T-cell (primary cell): ENCODE measurements around the gene CCDC61. TPM values are rescaled to one million over a fixed set of nuclear protein-coding genes. Genes with fewer than 3 reads are reported as not detected.

Source experiments
- ATAC-seq, 4 experiments: fragments of 200-7000 bp in 3 of 4; fragments of 150-1000 bp in 1 of 4; cut with Tn5 transposase; replicated peaks in 1 of 4; 1 replicate in 3 of 4; 2 replicates in 1 of 4; pipeline ENCODE4 v1.10.0; 2021; ENCODE audit warnings: moderate library complexity in 3 of 4, mild to moderate bottlenecking in 2 of 4, moderate number of reproducible peaks in 1 of 4
- CTCF ChIA-PET, 2 donors: fragments of 300-600 bp; sonication (Branson Sonifier 250); formaldehyde crosslinking; loops; one replicate each; lab custom pipeline; 2022; ENCODE audit warnings: antibody characterized with exemption in 2 of 2; lab: Charles Lee
- POLR2A ChIA-PET, 2 donors: fragments of 300-600 bp; sonication (Branson Sonifier 250); formaldehyde crosslinking; loops; one replicate each; lab custom pipeline; 2022; ENCODE audit warnings: antibody characterized with exemption in 2 of 2; lab: Charles Lee
- DNase-seq, 35 experiments: peaks; one replicate each; pipeline versions ENCODE4 v3.0.0 to v3.0.0-alpha.2; 2013 to 2023
- H3K27ac ChIP-seq: one replicate; pipeline ENCODE4 v1.5.1; 2013; ENCODE audit warnings: low read length
- H3K27me3 ChIP-seq, 2 experiments: replicated peaks in 1 of 2; 1 replicate in 1 of 2; 2 replicates in 1 of 2; pipeline versions ENCODE4 v1.6.1 to v1.7.0; 2013; ENCODE audit warnings: low read length in 1 of 2, mixed read lengths in 1 of 2; ENCODE audit not compliant: control insufficient read depth in 2 of 2, insufficient read depth in 2 of 2; ENCODE audit errors: extremely low read depth in 1 of 2
- H3K36me3 ChIP-seq, 2 donors: 1 replicate in 1 of 2; 2 replicates in 1 of 2; pipeline versions ENCODE4 v1.6.1 to v1.7.0; 2013; ENCODE audit warnings: low read length in 1 of 2; ENCODE audit not compliant: control insufficient read depth in 2 of 2, insufficient read depth in 1 of 2; ENCODE audit errors: extremely low read depth in 1 of 2
- H3K4me1 ChIP-seq, 2 experiments: 1 replicate in 1 of 2; 2 replicates in 1 of 2; pipeline versions ENCODE4 v1.6.1 to v1.7.0; 2013; ENCODE audit warnings: low read length in 2 of 2, mixed read lengths in 1 of 2; ENCODE audit not compliant: insufficient read depth in 2 of 2, control insufficient read depth in 1 of 2; ENCODE audit errors: extremely low read depth in 1 of 2
- H3K4me3 ChIP-seq, 2 donors: 1 replicate in 1 of 2; 2 replicates in 1 of 2; pipeline versions ENCODE4 v1.5.1 to v1.7.0; 2013; ENCODE audit warnings: mild to moderate bottlenecking in 2 of 2, low read length in 1 of 2, moderate library complexity in 1 of 2; ENCODE audit not compliant: control insufficient read depth in 1 of 2; ENCODE audit errors: extremely low read depth in 1 of 2
- H3K9me3 ChIP-seq: 2 replicates; pipeline ENCODE4 v1.7.0; 2013
- H3K27ac Mint-ChIP-seq, 2 donors: one replicate each; pipeline ENCODE4 v1.8.0; 2020 to 2021; ENCODE audit warnings: mild to moderate bottlenecking in 2 of 2, mixed read lengths in 2 of 2
- H3K27me3 Mint-ChIP-seq, 2 donors: one replicate each; pipeline ENCODE4 v1.8.0; 2021 to 2022; ENCODE audit warnings: mixed read lengths in 2 of 2
- H3K36me3 Mint-ChIP-seq: one replicate; pipeline ENCODE4 v1.8.0; 2021; ENCODE audit warnings: mixed read lengths
- H3K4me1 Mint-ChIP-seq, 3 donors: one replicate each; pipeline ENCODE4 v1.8.0; 2020 to 2022; ENCODE audit warnings: mixed read lengths in 3 of 3, mild to moderate bottlenecking in 1 of 3
- H3K4me3 Mint-ChIP-seq, 3 donors: one replicate each; pipeline ENCODE4 v1.8.0; 2020 to 2022; ENCODE audit warnings: mild to moderate bottlenecking in 3 of 3, mixed read lengths in 3 of 3, moderate library complexity in 3 of 3
- H3K9me3 Mint-ChIP-seq, 3 donors: one replicate each; pipeline ENCODE4 v1.8.0; 2020 to 2022; ENCODE audit warnings: mixed read lengths in 3 of 3
- WGBS: methylation state at CpG from one replicate; pipeline ENCODE4 v1.1.5; 2013; ENCODE audit warnings: missing lambda C conversion rate; ENCODE audit not compliant: insufficient coverage; 5-methylcytosine and 5-hydroxymethylcytosine counted together
- total RNA-seq, 35 experiments: library from RNA in 6 of 35; stranded (reverse) in 6 of 35; fragments of 120-200 nt in 1 of 35; gene quantifications; one replicate each; pipeline versions ENCODE4 v1.2.1 to v1.2.4 and lab custom pipeline; 2013 to 2026

CCDC61 gene
- total RNA-seq, 5 donors from 2014 or later (not counting 1 experiment from before 2014, with no cell fraction given): 18.3 to 42.9 (median 39.4) TPM

GRCh38 chr19:45954156-45954555, 41.1 kb upstream of the CCDC61 start:
- H3K9me3 Mint-ChIP-seq: peaks cover 0 to 6% (median 0%) of the 10 kb centered on the region in 3 donors
- no peak overlapping the region for H3K4me3 Mint-ChIP-seq
- H3K27me3 Mint-ChIP-seq: peaks cover 39 to 49% of the 10 kb centered on the region in 2 donors
- POLR2A ChIA-PET: no interaction called here
- Histone ChIP-seq H3K9me3 (no peaks in the 10 kb centered on the region), H3K4me3 (no peak overlapping the region), H3K36me3 (no peaks in the 10 kb centered on the region), H3K4me1 (peaks cover 2 to 10% of the 10 kb centered on the region in 2 experiments), H3K27me3 (peaks cover 3 to 64% of the 10 kb centered on the region in 2 experiments), H3K27ac (no peak overlapping the region)
- WGBS: 41% methylated on average over 6 of the region's 9 CpGs
- peaks cover 7 to 12% (median 11%) of the 10 kb centered on the region in 3 donors for H3K4me1 Mint-ChIP-seq
- H3K27ac Mint-ChIP-seq: no peak overlapping the region
- H3K36me3 Mint-ChIP-seq: no peaks in the 10 kb centered on the region
- CTCF ChIA-PET: interaction anchor here in 1 of 2 donors (0.7 kb wide), 1 partner anchor 254 kb away, joined by 7 read pairs; no protein-coding TSS in a partner anchor
- ATAC-seq (no peak), DNase-seq (no peak)

- WGBS: 49% methylated on average over 5 of the region's 13 CpGs
- Histone ChIP-seq H3K36me3 (no peaks in the 10 kb centered on the region), H3K27me3 (peaks cover 5 to 73% of the 10 kb centered on the region in 2 experiments), H3K9me3 (no peaks in the 10 kb centered on the region), H3K4me3 (no peak overlapping the region), H3K27ac (no peak overlapping the region), H3K4me1 (peaks cover 2 to 10% of the 10 kb centered on the region in 2 experiments)
- H3K9me3 Mint-ChIP-seq: peaks cover 0 to 6% (median 0%) of the 10 kb centered on the region in 3 donors
- no peak for ATAC-seq
- ChIA-PET CTCF (interaction anchor here (0.6 to 0.7 kb wide), 2 partner anchors 36 to 481 kb away, joined by 3 read pairs; no protein-coding TSS in a partner anchor), POLR2A (no interaction called here)
- H3K4me3 Mint-ChIP-seq: no peak overlapping the region
- peaks cover 48 to 53% of the 10 kb centered on the region in 2 donors for H3K27me3 Mint-ChIP-seq
- H3K27ac Mint-ChIP-seq: no peak overlapping the region
- no peaks in the 10 kb centered on the region for H3K36me3 Mint-ChIP-seq
- DNase-seq: no peak
- H3K4me1 Mint-ChIP-seq: peaks cover 11 to 14% (median 12%) of the 10 kb centered on the region in 3 donors
Observed at GRCh38 chr19:45955905-45956608, 39.2 kb upstream of the CCDC61 start.

- Mint-ChIP-seq H3K9me3 (peaks cover 0 to 4% (median 0%) of the 10 kb centered on the region in 3 donors), H3K4me3 (no peak overlapping the region), H3K36me3 (no peaks in the 10 kb centered on the region), H3K27me3 (peaks cover 60 to 63% of the 10 kb centered on the region in 2 donors), H3K4me1 (peaks cover under 1 to 8% (median 1%) of the 10 kb centered on the region in 3 donors), H3K27ac (peak overlapping the region in 1 of 2 donors; percentile 41)
- H3K9me3 ChIP-seq: no peaks in the 10 kb centered on the region
- H3K27ac ChIP-seq: no peak overlapping the region
- DNase-seq (no peak), ATAC-seq (no peak)
- WGBS: 83% methylated on average over 5 of the region's 6 CpGs
- no peak overlapping the region for H3K4me3 ChIP-seq
- ChIA-PET CTCF (no interaction called here), POLR2A (no interaction called here)
- no peaks in the 10 kb centered on the region for H3K4me1 ChIP-seq
- H3K27me3 ChIP-seq: peaks cover 5 to 69% of the 10 kb centered on the region in 2 experiments
- no peaks in the 10 kb centered on the region for H3K36me3 ChIP-seq
Observed at GRCh38 chr19:45958320-45958719, 36.9 kb upstream of the CCDC61 start.

- Mint-ChIP-seq H3K9me3 (peaks cover 0 to 3% (median 0%) of the 10 kb centered on the region in 3 donors), H3K27me3 (peaks cover 62% of the 10 kb centered on the region in 2 donors), H3K4me1 (peaks cover 0 to 7% (median 0%) of the 10 kb centered on the region in 3 donors), H3K27ac (no peak overlapping the region), H3K4me3 (no peak overlapping the region), H3K36me3 (no peaks in the 10 kb centered on the region)
- ATAC-seq (no peak), DNase-seq (no peak)
- Histone ChIP-seq H3K9me3 (no peaks in the 10 kb centered on the region), H3K4me1 (no peaks in the 10 kb centered on the region), H3K4me3 (no peak overlapping the region), H3K27ac (no peak overlapping the region), H3K27me3 (peaks cover 5 to 68% of the 10 kb centered on the region in 2 experiments), H3K36me3 (no peaks in the 10 kb centered on the region)
- 61% methylated on average over 11 of the region's 12 CpGs for WGBS
- ChIA-PET CTCF (no interaction called here), POLR2A (no interaction called here)
Observed at GRCh38 chr19:45958769-45959516, 36.3 kb upstream of the CCDC61 start.

GRCh38 chr19:45959517-45960025, 35.7 kb upstream of the CCDC61 start:
- CTCF ChIA-PET: no interaction called here
- Mint-ChIP-seq H3K9me3 (peaks cover 0 to 3% (median 0%) of the 10 kb centered on the region in 3 donors), H3K4me3 (no peak overlapping the region), H3K4me1 (peaks cover 0 to 7% (median 0%) of the 10 kb centered on the region in 3 donors), H3K27me3 (peaks cover 59 to 61% of the 10 kb centered on the region in 2 donors), H3K36me3 (no peaks in the 10 kb centered on the region), H3K27ac (no peak overlapping the region)
- DNase-seq (no peak), ATAC-seq (no peak)
- Histone ChIP-seq H3K9me3 (no peaks in the 10 kb centered on the region), H3K4me3 (no peak overlapping the region), H3K27me3 (peaks cover 5 to 68% of the 10 kb centered on the region in 2 experiments), H3K4me1 (no peaks in the 10 kb centered on the region), H3K36me3 (no peaks in the 10 kb centered on the region), H3K27ac (no peak overlapping the region)
- WGBS: 68% methylated on average over 7 of the region's 8 CpGs
- POLR2A ChIA-PET: no interaction called here

GRCh38 chr19:45960595-45961235, 34.6 kb upstream of the CCDC61 start:
- Histone ChIP-seq H3K9me3 (no peaks in the 10 kb centered on the region), H3K4me1 (no peaks in the 10 kb centered on the region), H3K4me3 (no peak overlapping the region), H3K27ac (no peak overlapping the region), H3K27me3 (peaks cover 5 to 67% of the 10 kb centered on the region in 2 experiments), H3K36me3 (no peaks in the 10 kb centered on the region)
- DNase-seq (no peak), ATAC-seq (no peak)
- ChIA-PET CTCF (no interaction called here), POLR2A (interaction anchor here in 1 of 2 donors (0.6 kb wide), 1 partner anchor 33 kb away, joined by 3 read pairs; no protein-coding TSS in a partner anchor)
- H3K36me3 Mint-ChIP-seq: no peaks in the 10 kb centered on the region
- H3K9me3 Mint-ChIP-seq: no peaks in the 10 kb centered on the region
- H3K4me1 Mint-ChIP-seq: peaks cover 0 to 7% (median 0%) of the 10 kb centered on the region in 3 donors
- no peak overlapping the region for H3K27ac Mint-ChIP-seq
- WGBS: 36% methylated on average over 3 of the region's 19 CpGs
- H3K27me3 Mint-ChIP-seq: peaks cover 56 to 61% of the 10 kb centered on the region in 2 donors
- H3K4me3 Mint-ChIP-seq: no peak overlapping the region
